Hippocampal formation (tissue), 2 donors: ENCODE results near the gene MCCC2.
"Not testable (repeated sequence)": the region's sequence is repeated elsewhere in the genome, so short reads cannot be mapped to it uniquely, and the experiment has no call there.

Experiments used
- DNase-seq, 2 donors: peaks; one replicate each; lab custom pipeline; 2025; lab: John Stamatoyannopoulos, UW

Gene MCCC2

GRCh38 chr5:71662381-71662780 is 75.2 kb downstream of the MCCC2 start:
- no peak for DNase-seq

GRCh38 chr5:71663191-71663969 is 76.2 kb downstream of the MCCC2 start:
- DNase-seq: no peak

GRCh38 chr5:71664615-71665014 is 77.5 kb downstream of the MCCC2 start:
- not testable (repeated sequence) for DNase-seq

GRCh38 chr5:71666321-71666720 is 79.2 kb downstream of the MCCC2 start:
- DNase-seq: no peak

DNA sequence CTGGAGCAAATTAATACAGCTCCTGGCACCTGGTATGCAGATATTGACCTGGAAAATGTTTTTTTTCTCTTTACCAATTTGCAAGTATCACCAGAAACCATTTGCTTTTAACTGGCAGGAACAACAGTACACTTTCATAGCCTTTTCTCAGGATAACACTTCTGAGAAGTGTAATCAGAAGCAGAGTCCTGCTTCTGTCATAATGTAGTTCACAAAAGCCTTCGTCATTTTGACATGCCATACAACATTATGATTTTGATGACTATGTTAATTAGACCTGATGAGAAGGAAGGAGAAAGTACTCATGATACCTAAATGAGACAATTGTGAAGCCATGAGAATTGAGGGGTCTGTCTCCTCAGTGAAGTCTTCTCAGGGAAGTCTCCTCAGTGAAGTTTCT is 90.8 kb downstream of the MCCC2 start:
- no peak for DNase-seq

- no peak for DNase-seq
Observed at GRCh38 chr5:71679714-71680113, 92.6 kb downstream of the MCCC2 start.

- no peak for DNase-seq
Observed at GRCh38 chr5:71680510-71680909, 93.4 kb downstream of the MCCC2 start.

GRCh38 chr5:71681296-71681695 is 94.2 kb downstream of the MCCC2 start:
- no peak for DNase-seq

DNA sequence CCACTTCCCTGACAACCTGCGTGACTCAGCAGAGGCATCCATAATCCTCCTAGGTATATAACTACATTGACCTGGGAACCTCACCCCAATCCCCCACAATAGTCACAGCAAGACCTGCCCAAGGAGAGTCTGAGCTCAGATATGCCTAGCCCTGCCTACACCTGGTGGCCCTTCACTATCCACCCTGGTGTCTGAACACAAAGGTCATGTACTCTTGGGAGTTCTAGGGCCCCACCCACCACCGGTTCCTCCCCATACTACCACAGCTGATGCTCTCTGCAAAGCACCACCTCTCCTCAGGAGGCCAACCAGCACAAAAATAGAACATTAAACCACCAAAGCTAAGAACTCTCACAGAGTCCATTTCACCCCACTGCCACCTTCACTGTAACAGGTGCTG is 97.2 kb downstream of the MCCC2 start:
- DNase-seq: no peak

GRCh38 chr5:71693828-71694427 is 106.8 kb downstream of the MCCC2 start:
- no peak for DNase-seq

GRCh38 chr5:71695071-71695470 is 107.9 kb downstream of the MCCC2 start:
- DNase-seq: no peak

- no peak for DNase-seq
Observed at GRCh38 chr5:71695595-71695994, 108.5 kb downstream of the MCCC2 start.

DNA sequence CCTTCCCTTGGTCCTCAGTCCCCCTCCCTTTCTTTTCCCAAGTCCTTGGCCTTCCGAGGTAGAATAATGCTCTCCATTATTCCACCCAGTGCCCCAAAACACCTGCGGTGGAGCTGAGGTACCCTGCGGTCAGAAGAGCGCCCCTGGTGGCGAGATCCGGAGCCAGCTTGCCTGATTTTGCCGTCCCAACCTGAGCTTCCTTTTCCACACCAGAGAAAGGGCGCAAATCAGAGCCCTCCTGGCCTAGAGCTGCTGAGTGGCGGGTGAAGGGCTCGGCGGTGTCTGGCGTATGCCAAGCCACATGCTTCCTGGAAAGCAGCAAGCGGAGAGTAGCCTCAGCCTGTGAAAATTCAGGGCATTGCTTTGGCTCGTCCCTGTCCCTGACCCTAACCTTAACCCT is 110.8 kb downstream of the MCCC2 start:
- no peak for DNase-seq

DNA sequence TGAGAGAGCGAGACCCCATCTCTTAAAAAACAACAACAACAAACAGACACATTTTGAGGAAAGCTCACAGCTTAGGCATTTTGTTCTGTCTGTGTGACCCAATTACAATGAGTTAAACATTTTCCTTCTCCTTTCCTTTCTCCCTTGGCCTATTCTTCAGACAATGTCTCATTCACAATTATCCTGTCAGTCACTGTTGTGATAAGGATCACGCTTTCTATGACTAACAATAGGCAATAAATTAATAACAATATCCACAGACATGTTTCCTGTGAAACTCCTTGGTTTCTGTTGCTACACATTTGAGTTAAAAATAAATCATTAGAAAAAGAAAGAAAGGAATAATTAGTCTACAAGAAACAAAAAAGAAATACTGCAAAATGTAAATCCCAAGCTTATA is 112.1 kb downstream of the MCCC2 start:
- DNase-seq: no peak

GRCh38 chr5:71699751-71700150 is 112.6 kb downstream of the MCCC2 start:
- DNase-seq: no peak

DNA sequence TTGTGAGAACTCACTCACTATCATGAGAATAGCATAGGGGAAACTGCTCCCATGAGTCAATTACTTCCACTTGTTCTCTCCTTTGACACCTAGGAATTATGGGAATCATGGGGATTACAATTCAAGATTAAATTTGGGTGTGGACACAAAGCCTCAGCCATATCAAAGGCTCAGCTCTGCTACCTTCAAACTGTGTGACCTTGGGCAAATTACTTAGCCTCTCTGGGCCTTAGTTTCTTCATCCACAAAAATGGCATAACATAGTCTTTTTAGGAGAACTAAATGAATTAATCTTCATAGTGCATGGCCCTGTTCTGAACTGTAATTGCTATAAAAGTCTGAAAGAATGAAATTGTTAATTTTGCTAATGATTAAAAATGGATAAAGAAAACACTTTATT is 113.7 kb downstream of the MCCC2 start:
- no peak for DNase-seq

GRCh38 chr5:71701407-71701806 is 114.3 kb downstream of the MCCC2 start:
- DNase-seq: no peak

GRCh38 chr5:71703941-71704340 is 116.8 kb downstream of the MCCC2 start:
- no peak for DNase-seq

- DNase-seq: no peak
Observed at GRCh38 chr5:71705421-71705820, 118.3 kb downstream of the MCCC2 start.

DNA sequence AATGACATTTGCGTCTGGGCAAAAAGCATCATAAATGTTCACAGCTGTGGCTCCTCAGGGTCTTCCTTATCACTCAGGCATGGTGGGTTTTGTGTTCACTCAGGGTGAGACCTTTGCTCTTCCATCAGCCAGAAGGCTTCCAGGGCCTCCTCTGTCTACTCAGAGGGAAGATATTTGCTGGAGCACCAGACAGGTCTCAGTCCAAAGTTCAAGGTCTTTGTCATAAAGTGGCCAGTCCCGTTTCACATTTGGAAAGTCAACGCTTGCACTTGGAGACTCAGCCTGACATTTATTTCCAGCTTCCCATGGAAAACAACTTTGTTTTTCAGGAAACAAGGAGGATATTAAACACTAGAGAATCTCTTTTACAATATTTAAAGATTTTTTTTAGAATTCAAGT is 119.8 kb downstream of the MCCC2 start:
- DNase-seq: no peak
